ENCODE measurements around the gene NAA40.

The NAA40 gene

GRCh38 chr11:63993100-63993499 lies 54.3 kb downstream of the NAA40 start:
- no peak for DNase-seq

- no peak for DNase-seq
These were observed 55.2 kb downstream of the NAA40 start for GRCh38 chr11:63993993-63994392.

DNA sequence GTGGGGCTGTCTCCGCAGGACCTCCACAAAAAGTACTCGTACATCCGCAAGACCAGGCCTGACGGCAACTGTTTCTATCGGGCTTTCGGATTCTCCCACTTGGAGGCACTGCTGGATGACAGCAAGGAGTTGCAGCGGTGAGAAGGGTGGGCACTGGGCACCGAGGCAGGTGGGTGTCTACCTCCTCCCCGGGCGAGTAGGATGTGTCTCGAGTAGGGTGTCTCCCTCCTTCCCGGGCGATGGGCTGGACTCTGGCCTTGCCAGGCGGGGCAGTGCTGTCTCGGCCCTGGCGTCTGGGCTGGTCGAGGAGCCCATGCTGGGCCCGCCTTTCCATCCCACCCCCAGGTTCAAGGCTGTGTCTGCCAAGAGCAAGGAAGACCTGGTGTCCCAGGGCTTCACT lies 57.7 kb downstream of the NAA40 start:
- DNase-seq, result no peak

DNA sequence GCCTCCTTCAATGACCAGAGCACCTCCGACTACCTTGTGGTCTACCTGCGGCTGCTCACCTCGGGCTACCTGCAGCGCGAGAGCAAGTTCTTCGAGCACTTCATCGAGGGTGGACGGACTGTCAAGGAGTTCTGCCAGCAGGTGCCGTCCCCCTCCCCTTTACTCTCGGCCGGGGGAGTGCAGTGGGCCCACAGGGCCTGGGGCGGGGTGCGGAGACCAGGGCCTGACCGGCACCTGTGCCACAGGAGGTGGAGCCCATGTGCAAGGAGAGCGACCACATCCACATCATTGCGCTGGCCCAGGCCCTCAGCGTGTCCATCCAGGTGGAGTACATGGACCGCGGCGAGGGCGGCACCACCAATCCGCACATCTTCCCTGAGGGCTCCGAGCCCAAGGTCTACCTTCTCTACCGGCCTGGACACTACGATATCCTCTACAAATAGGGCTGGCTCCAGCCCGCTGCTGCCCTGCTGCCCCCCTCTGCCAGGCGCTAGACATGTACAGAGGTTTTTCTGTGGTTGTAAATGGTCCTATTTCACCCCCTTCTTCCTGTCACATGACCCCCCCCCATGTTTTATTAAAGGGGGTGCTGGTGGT lies 58.4 kb downstream of the NAA40 start:
- DNase-seq, result no peak

GRCh38 chr11:63997801-63998337 lies 59.1 kb downstream of the NAA40 start:
- DNase-seq, result no peak

GRCh38 chr11:63998558-63999348 lies 60.0 kb downstream of the NAA40 start:
- DNase-seq, result no peak

- no peak for DNase-seq
These were observed 60.7 kb downstream of the NAA40 start for GRCh38 chr11:63999349-64000025.

GRCh38 chr11:64000026-64000739 lies 61.4 kb downstream of the NAA40 start:
- DNase-seq, result no peak

GRCh38 chr11:64000740-64001483 lies 62.1 kb downstream of the NAA40 start:
- DNase-seq, result no peak

DNA sequence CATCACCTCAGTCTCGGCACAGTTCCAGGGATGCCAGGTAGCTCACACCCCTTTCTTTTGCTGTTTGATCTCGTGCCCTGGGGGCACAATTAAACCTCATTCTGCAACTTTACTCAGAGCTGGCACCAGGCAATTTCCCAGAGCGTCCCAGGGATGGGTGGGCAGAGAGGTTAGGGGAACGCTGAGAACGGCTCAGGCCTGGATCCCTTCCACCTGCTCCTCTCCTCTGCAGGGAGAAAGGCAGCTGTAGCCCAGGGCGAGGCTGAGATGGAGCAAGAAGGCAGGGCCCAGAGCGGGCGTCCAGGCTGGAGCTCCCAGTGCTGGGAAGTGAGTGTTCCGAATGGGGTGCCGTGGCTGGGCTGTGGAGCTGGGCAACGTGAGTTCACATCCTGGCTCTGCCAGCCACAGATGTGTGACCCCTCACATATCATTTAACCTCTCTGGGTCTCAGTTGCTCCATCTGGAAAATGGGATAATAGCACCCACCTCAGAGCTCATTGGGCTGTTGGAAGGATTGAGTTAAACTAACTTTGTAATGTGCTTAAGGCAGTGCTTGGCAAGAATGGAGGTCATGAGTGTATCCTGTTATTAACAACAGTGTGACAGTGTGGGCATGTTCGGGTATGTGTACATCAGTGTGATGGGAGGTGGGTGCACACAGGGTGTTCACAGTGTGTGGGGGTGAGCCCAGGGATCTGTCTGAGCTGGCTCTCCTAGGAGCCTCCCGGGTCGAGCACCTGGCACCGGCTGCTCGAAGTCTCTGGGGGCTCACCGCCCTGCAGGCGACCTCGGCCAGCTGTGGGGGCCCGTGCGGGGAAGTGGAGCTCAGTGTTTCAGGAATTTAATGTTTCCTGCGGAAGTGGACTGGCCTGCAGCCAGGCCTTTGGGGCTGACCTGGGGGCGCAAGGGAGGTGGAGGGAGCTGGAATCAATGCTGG lies 63.0 kb downstream of the NAA40 start:
- no peak for DNase-seq

GRCh38 chr11:64003807-64004589 lies 65.2 kb downstream of the NAA40 start:
- DNase-seq, result no peak

- DNase-seq, result no peak
These were observed 65.8 kb downstream of the NAA40 start for GRCh38 chr11:64004590-64004984.

- DNase-seq, result no peak
These were observed 66.9 kb downstream of the NAA40 start for GRCh38 chr11:64005691-64006090.

- no peak for DNase-seq
These were observed 67.6 kb downstream of the NAA40 start for GRCh38 chr11:64006398-64006797.
